ENCODE measurements around the gene FAP.

FAP gene

GRCh38 chr2:162182395-162182794 is 60.9 kb downstream of the FAP start:
- H3K27me3 Mint-ChIP-seq = peaks cover 7% of the 10 kb centered on the region
- no peak for ATAC-seq
- no peak overlapping the region for H3K27ac Mint-ChIP-seq
- peaks cover 9% of the 10 kb centered on the region for H3K4me1 Mint-ChIP-seq
- no peak overlapping the region for H3K4me3 Mint-ChIP-seq
- no peaks in the 10 kb centered on the region for H3K9me3 Mint-ChIP-seq
- DNase-seq = no peak

- Mint-ChIP-seq H3K4me3 (no peak overlapping the region), H3K9me3 (no peaks in the 10 kb centered on the region), H3K27ac (no peak overlapping the region), H3K27me3 (peaks cover 7% of the 10 kb centered on the region), H3K4me1 (no peaks in the 10 kb centered on the region)
- ATAC-seq (no peak), DNase-seq (no peak)
Measured at GRCh38 chr2:162177301-162177700, 65.9 kb downstream of the FAP start.

- ATAC-seq (no peak), DNase-seq (no peak)
- Mint-ChIP-seq H3K27me3 (peaks cover 5% of the 10 kb centered on the region), H3K9me3 (no peaks in the 10 kb centered on the region), H3K27ac (no peak overlapping the region), H3K4me3 (no peak overlapping the region), H3K4me1 (no peaks in the 10 kb centered on the region)
Measured at GRCh38 chr2:162175714-162176113, 67.5 kb downstream of the FAP start.

GRCh38 chr2:162174746-162175145 is 68.5 kb downstream of the FAP start:
- no peak for ATAC-seq

GRCh38 chr2:162172802-162173370 is 70.4 kb downstream of the FAP start:
- H3K9me3 Mint-ChIP-seq = no peaks in the 10 kb centered on the region
- H3K4me3 Mint-ChIP-seq = no peak overlapping the region
- DNase-seq = no peak
- peaks cover 14% of the 10 kb centered on the region for H3K27me3 Mint-ChIP-seq
- H3K4me1 Mint-ChIP-seq = no peaks in the 10 kb centered on the region
- no peak for ATAC-seq
- no peak overlapping the region for H3K27ac Mint-ChIP-seq

More at GRCh38 chr2:162174746-162175145, 68.5 kb downstream of the FAP start:
- Mint-ChIP-seq H3K4me3 (no peak overlapping the region), H3K4me1 (no peaks in the 10 kb centered on the region), H3K27ac (no peak overlapping the region), H3K9me3 (no peaks in the 10 kb centered on the region), H3K27me3 (peaks cover under 1% of the 10 kb centered on the region)
- DNase-seq = no peak

GRCh38 chr2:162166745-162167144 is 76.5 kb downstream of the FAP start:
- no peak for ATAC-seq
- Mint-ChIP-seq H3K9me3 (no peaks in the 10 kb centered on the region), H3K27me3 (peaks cover 14% of the 10 kb centered on the region), H3K4me1 (peaks cover 12% of the 10 kb centered on the region), H3K4me3 (no peak overlapping the region), H3K27ac (no peak overlapping the region)
- DNase-seq = no peak

GRCh38 chr2:162166174-162166573 is 77.1 kb downstream of the FAP start:
- Mint-ChIP-seq H3K27ac (no peak overlapping the region), H3K4me3 (peak overlapping the region in 1 of 2 donors; percentile 38), H3K4me1 (peaks cover 12% of the 10 kb centered on the region), H3K27me3 (peaks cover 14% of the 10 kb centered on the region), H3K9me3 (no peaks in the 10 kb centered on the region)
- ATAC-seq (peak; percentile 60), DNase-seq (no peak)

GRCh38 chr2:162164802-162165201 is 78.4 kb downstream of the FAP start:
- no peak overlapping the region for H3K27ac Mint-ChIP-seq
- no peaks in the 10 kb centered on the region for H3K9me3 Mint-ChIP-seq
- no peak overlapping the region for H3K4me3 Mint-ChIP-seq
- DNase-seq = no peak
- peaks cover 12% of the 10 kb centered on the region for H3K4me1 Mint-ChIP-seq
- no peak for ATAC-seq
- H3K27me3 Mint-ChIP-seq = peaks cover 17% of the 10 kb centered on the region

GRCh38 chr2:162159446-162159845 is 83.8 kb downstream of the FAP start:
- Mint-ChIP-seq H3K27me3 (peaks cover 21% of the 10 kb centered on the region), H3K4me1 (no peaks in the 10 kb centered on the region), H3K27ac (no peak overlapping the region), H3K9me3 (no peaks in the 10 kb centered on the region), H3K4me3 (no peak overlapping the region)
- no peak for DNase-seq
- no peak for ATAC-seq

- no peak for DNase-seq
- peaks cover 37% of the 10 kb centered on the region for H3K27me3 Mint-ChIP-seq
- H3K4me1 Mint-ChIP-seq = no peaks in the 10 kb centered on the region
Measured at GRCh38 chr2:162156149-162156548, 87.1 kb downstream of the FAP start.

GRCh38 chr2:162155093-162155492 is 88.2 kb downstream of the FAP start:
- H3K4me3 Mint-ChIP-seq = no peak overlapping the region
- ATAC-seq (no peak), DNase-seq (no peak)
- peaks cover 37% of the 10 kb centered on the region for H3K27me3 Mint-ChIP-seq
- H3K27ac Mint-ChIP-seq = no peak overlapping the region
- H3K9me3 Mint-ChIP-seq = no peaks in the 10 kb centered on the region
- H3K4me1 Mint-ChIP-seq = no peaks in the 10 kb centered on the region

More at GRCh38 chr2:162156149-162156548, 87.1 kb downstream of the FAP start:
- no peaks in the 10 kb centered on the region for H3K9me3 Mint-ChIP-seq
- H3K4me3 Mint-ChIP-seq = no peak overlapping the region
- no peak for ATAC-seq
- H3K27ac Mint-ChIP-seq = no peak overlapping the region

- H3K27ac Mint-ChIP-seq = peak overlapping the region in 1 of 2 donors; percentile 34
- H3K9me3 Mint-ChIP-seq = no peaks in the 10 kb centered on the region
- no peak overlapping the region for H3K4me3 Mint-ChIP-seq
- H3K4me1 Mint-ChIP-seq = no peaks in the 10 kb centered on the region
- DNase-seq = peak; percentile 57 to 65
- ATAC-seq = peak; percentile 97
- peaks cover 29% of the 10 kb centered on the region for H3K27me3 Mint-ChIP-seq
Measured at GRCh38 chr2:162153608-162154224, 89.5 kb downstream of the FAP start.

GRCh38 chr2:162152147-162152546 is 91.1 kb downstream of the FAP start, which contains the start of gene GCG:
TSS of gene GCG (minus strand) at chr2:162152247. CDS start at chr2:162149178, 3,069 bp downstream.
- Mint-ChIP-seq H3K4me3 (no peak within 1 kb of the TSS), H3K9me3 (no peaks in the 10 kb centered on the region), H3K27ac (no peak within 1 kb of the TSS), H3K27me3 (peaks cover 31% of the 10 kb centered on the region), H3K4me1 (no peaks in the 10 kb centered on the region)
- DNase-seq = no peak
- ATAC-seq = no peak

GRCh38 chr2:162149940-162150339 is 93.3 kb downstream of the FAP start:
- H3K9me3 Mint-ChIP-seq = no peaks in the 10 kb centered on the region
- H3K4me3 Mint-ChIP-seq = no peak overlapping the region
- H3K27me3 Mint-ChIP-seq = peaks cover 43% of the 10 kb centered on the region
- DNase-seq (no peak), ATAC-seq (no peak)
- H3K27ac Mint-ChIP-seq = no peak overlapping the region
- no peaks in the 10 kb centered on the region for H3K4me1 Mint-ChIP-seq

GRCh38 chr2:162149466-162149865 is 93.8 kb downstream of the FAP start:
- H3K4me3 Mint-ChIP-seq = no peak overlapping the region
- no peaks in the 10 kb centered on the region for H3K9me3 Mint-ChIP-seq
- ATAC-seq = no peak
- DNase-seq = no peak
- H3K27me3 Mint-ChIP-seq = peaks cover 38% of the 10 kb centered on the region
- H3K27ac Mint-ChIP-seq = no peak overlapping the region
- H3K4me1 Mint-ChIP-seq = no peaks in the 10 kb centered on the region

- Mint-ChIP-seq H3K27me3 (peaks cover 33% of the 10 kb centered on the region), H3K4me3 (no peak overlapping the region), H3K9me3 (no peaks in the 10 kb centered on the region), H3K27ac (no peak overlapping the region), H3K4me1 (no peaks in the 10 kb centered on the region)
- ATAC-seq (no peak), DNase-seq (no peak)
Measured at GRCh38 chr2:162148956-162149355, 94.3 kb downstream of the FAP start.

GRCh38 chr2:162143969-162144368 is 99.3 kb downstream of the FAP start:
- H3K27me3 Mint-ChIP-seq = peaks cover 43% of the 10 kb centered on the region
- DNase-seq (no peak), ATAC-seq (no peak)
- H3K4me3 Mint-ChIP-seq = no peak overlapping the region
- no peaks in the 10 kb centered on the region for H3K4me1 Mint-ChIP-seq
- H3K9me3 Mint-ChIP-seq = no peaks in the 10 kb centered on the region
- no peak overlapping the region for H3K27ac Mint-ChIP-seq
